CD14-positive monocyte (primary cell): ENCODE measurements around the gene POC1A. TPM values are rescaled to one million over a fixed set of nuclear protein-coding genes. Genes with fewer than 3 reads are reported as not detected.

ENCODE experiments used
- DNase-seq, 3 donors: peaks; one replicate each; pipeline ENCODE4 v3.0.0-alpha.2; 2011 to 2022
- H2AFZ ChIP-seq: 2 replicates; pipeline ENCODE4 v1.6.0; 2012; ENCODE audit warnings: mild to moderate bottlenecking, low read depth, low read length, inconsistent platforms; ENCODE audit not compliant: insufficient read depth, poor library complexity, severe bottlenecking
- H3K27ac ChIP-seq, 2 donors: 1 replicate in 1 of 2; 2 replicates in 1 of 2; pipeline ENCODE4 v1.5.1; 2012 to 2013; ENCODE audit warnings: low read length in 2 of 2, control low read depth in 1 of 2, inconsistent platforms in 1 of 2, low read depth in 1 of 2, mild to moderate bottlenecking in 1 of 2
- H3K27me3 ChIP-seq, 2 donors: one replicate each; pipeline versions ENCODE4 v1.6.0 to v1.6.1; 2011 to 2013; ENCODE audit warnings: low read length in 2 of 2; ENCODE audit not compliant: control insufficient read depth in 2 of 2, insufficient read depth in 2 of 2
- H3K36me3 ChIP-seq, 2 donors: replicated peaks in 1 of 2; 1 replicate in 1 of 2; 2 replicates in 1 of 2; pipeline versions ENCODE4 v1.5.1 to v1.6.1; 2012 to 2013; ENCODE audit warnings: low read length in 2 of 2, control low read depth in 1 of 2, inconsistent platforms in 1 of 2, mild to moderate bottlenecking in 1 of 2; ENCODE audit not compliant: insufficient read depth in 2 of 2, control insufficient read depth in 1 of 2
- H3K4me1 ChIP-seq, 2 donors: 1 replicate in 1 of 2; 2 replicates in 1 of 2; pipeline versions ENCODE4 v1.5.1 to v1.6.1; 2012 to 2013; ENCODE audit warnings: low read length in 2 of 2, control low read depth in 1 of 2, inconsistent platforms in 1 of 2, mild to moderate bottlenecking in 1 of 2, moderate library complexity in 1 of 2; ENCODE audit not compliant: insufficient read depth in 2 of 2, control insufficient read depth in 1 of 2
- H3K4me2 ChIP-seq: replicated peaks from 2 replicates; pipeline ENCODE3; 2012; ENCODE audit warnings: low read length, moderate library complexity, mild to moderate bottlenecking; ENCODE audit not compliant: poor library complexity, severe bottlenecking; ENCODE audit errors: extremely low read depth
- H3K4me3 ChIP-seq, 3 experiments: fragments of 200-600 bp in 1 of 3; sonication (generic) in 1 of 3; replicated peaks in 1 of 3; 1 replicate in 2 of 3; 2 replicates in 1 of 3; pipeline ENCODE4 v1.5.1; 2011 to 2013; ENCODE audit warnings: low read length in 3 of 3, mild to moderate bottlenecking in 3 of 3, control low read depth in 2 of 3, low read depth in 2 of 3, inconsistent platforms in 1 of 3, moderate library complexity in 1 of 3
- H3K79me2 ChIP-seq: 2 replicates; pipeline ENCODE4 v1.6.0; 2012; ENCODE audit warnings: mild to moderate bottlenecking, control low read depth, inconsistent platforms, low read length, moderate library complexity; ENCODE audit not compliant: insufficient read depth
- H3K9ac ChIP-seq: 2 replicates; pipeline ENCODE4 v1.6.0; 2017; ENCODE audit warnings: low read length, mild to moderate bottlenecking; ENCODE audit not compliant: insufficient read depth, poor library complexity, severe bottlenecking
- H3K9me3 ChIP-seq, 2 donors: replicated peaks in 1 of 2; 1 replicate in 1 of 2; 2 replicates in 1 of 2; pipeline versions ENCODE4 v1.5.1 to v1.6.1; 2012 to 2013; ENCODE audit warnings: low read length in 2 of 2, control low read depth in 1 of 2; ENCODE audit not compliant: control insufficient read depth in 1 of 2, insufficient read depth in 1 of 2
- H4K20me1 ChIP-seq: 2 replicates; pipeline ENCODE4 v1.6.0; 2012; ENCODE audit warnings: mild to moderate bottlenecking, low read length, control low read depth, moderate library complexity; ENCODE audit not compliant: insufficient read depth
- H3K27ac Mint-ChIP-seq, 7 donors: one replicate each; pipeline ENCODE4 v1.8.0; 2020; ENCODE audit warnings: mild to moderate bottlenecking in 7 of 7, mixed read lengths in 7 of 7, moderate library complexity in 6 of 7, inconsistent platforms in 2 of 7
- H3K27me3 Mint-ChIP-seq, 3 donors: one replicate each; pipeline ENCODE4 v1.8.0; 2021 to 2022; ENCODE audit warnings: low read depth in 3 of 3, mild to moderate bottlenecking in 3 of 3, mixed read lengths in 3 of 3, moderate library complexity in 3 of 3, inconsistent platforms in 1 of 3
- H3K36me3 Mint-ChIP-seq, 2 donors: one replicate each; pipeline ENCODE4 v1.8.0; 2020; ENCODE audit warnings: mixed read lengths in 2 of 2, inconsistent platforms in 1 of 2, mild to moderate bottlenecking in 1 of 2
- H3K4me1 Mint-ChIP-seq: one replicate; pipeline ENCODE4 v1.8.0; 2020; ENCODE audit warnings: mild to moderate bottlenecking, mixed read lengths
- H3K4me3 Mint-ChIP-seq, 2 donors: one replicate each; pipeline ENCODE4 v1.8.0; 2020; ENCODE audit warnings: mild to moderate bottlenecking in 2 of 2, mixed read lengths in 2 of 2, moderate library complexity in 1 of 2
- H3K9me3 Mint-ChIP-seq, 7 donors: one replicate each; pipeline ENCODE4 v1.8.0; 2020 to 2022; ENCODE audit warnings: mixed read lengths in 7 of 7, mild to moderate bottlenecking in 6 of 7, moderate library complexity in 6 of 7, inconsistent platforms in 2 of 7
- CTCF ChIP-seq: fragments of 200-600 bp; IDR thresholded peaks from one replicate; pipeline ENCODE4 v1.8.0; 2022; ENCODE audit warnings: antibody characterized with exemption, mild to moderate bottlenecking
- WGBS: methylation state at CpG from one replicate; pipeline ENCODE4 v1.1.5; 2013; ENCODE audit warnings: missing lambda C conversion rate; ENCODE audit not compliant: insufficient coverage; 5-methylcytosine and 5-hydroxymethylcytosine counted together
- intact Hi-C, 2 donors: fragments of 100-400 bp; cut with micrococcal nuclease; formaldehyde crosslinking; loops; one replicate each; pipeline versions ENCODE4 v1.15.0 to v1.15.1; 2023
- polyA plus RNA-seq, 3 donors: library from polyadenylated mRNA; depleted of rRNA in 1 of 3; unstranded in 2 of 3; stranded (reverse) in 1 of 3; fragments of 300-500 nt in 2 of 3; fragments of >200 nt in 1 of 3; fragmentation: Illumina TruSeq in 2 of 3; gene quantifications; 1 replicate in 2 of 3; 2 replicates in 1 of 3; pipeline ENCODE4 v1.2.3, GENCODE V29; 2012 to 2021

POC1A gene
- polyA plus RNA-seq, 3 donors, result 1.2 to 2.0 (median 1.5) TPM

GRCh38 chr3:52136513-52136912 is 17.7 kb downstream of the POC1A start:
- no peak for TF ChIP-seq CTCF

GRCh38 chr3:52135332-52135731 is 18.9 kb downstream of the POC1A start:
- Histone ChIP-seq H3K27me3 (no peaks in the 10 kb centered on the region), H3K9ac (no peak overlapping the region), H3K9me3 (no peaks in the 10 kb centered on the region), H3K79me2 (no peaks in the 10 kb centered on the region), H3K4me3 (no peak overlapping the region), H3K27ac (no peak overlapping the region), H3K4me1 (peaks cover 0 to 5% of the 10 kb centered on the region in 2 donors), H3K4me2 (no peak overlapping the region), H2AFZ (no peak overlapping the region), H4K20me1 (no peaks in the 10 kb centered on the region), H3K36me3 (peaks cover 15 to 78% of the 10 kb centered on the region in 2 donors)
- Mint-ChIP-seq H3K27ac (peak overlapping the region in 1 of 7 donors; percentile 15), H3K4me3 (no peak overlapping the region), H3K9me3 (no peaks in the 10 kb centered on the region), H3K36me3 (peaks cover 48 to 84% of the 10 kb centered on the region in 2 donors), H3K4me1 (peaks cover 5% of the 10 kb centered on the region), H3K27me3 (peaks cover 0 to 2% (median 0%) of the 10 kb centered on the region in 3 donors)
- no peak for DNase-seq
- intact Hi-C loops, result no loop called here
- 90% methylated on average over 2 of the region's 4 CpGs for WGBS
- TF ChIP-seq CTCF, result no peak

More at GRCh38 chr3:52136513-52136912, 17.7 kb downstream of the POC1A start:
- Histone ChIP-seq H3K27me3 (no peaks in the 10 kb centered on the region), H3K9me3 (no peaks in the 10 kb centered on the region), H3K4me2 (no peak overlapping the region), H3K9ac (no peak overlapping the region), H2AFZ (no peak overlapping the region), H3K4me3 (no peak overlapping the region), H3K4me1 (peaks cover 0 to 5% of the 10 kb centered on the region in 2 donors), H4K20me1 (no peaks in the 10 kb centered on the region), H3K79me2 (no peaks in the 10 kb centered on the region), H3K27ac (no peak overlapping the region), H3K36me3 (peaks cover 15 to 84% of the 10 kb centered on the region in 2 donors)
- intact Hi-C loops, result no loop called here
- Mint-ChIP-seq H3K27ac (peak overlapping the region in 1 of 7 donors; percentile 47), H3K36me3 (peaks cover 48 to 84% of the 10 kb centered on the region in 2 donors), H3K9me3 (no peaks in the 10 kb centered on the region), H3K4me1 (peaks cover 5% of the 10 kb centered on the region), H3K4me3 (no peak overlapping the region), H3K27me3 (peaks cover 0 to 2% (median 0%) of the 10 kb centered on the region in 3 donors)
- no peak for DNase-seq
- WGBS, result 93% methylated on average over 9 of the region's 9 CpGs
